GM12878 (cell line): ENCODE results near the gene HLA-DPB1. TPM values are rescaled to one million over a fixed set of nuclear protein-coding genes. Genes with fewer than 3 reads are reported as not detected.

Experiments
- ATAC-seq: fragments of 200-7000 bp; cut with Tn5 transposase; 3 replicates; pipeline ENCODE4 v1.9.1; 2020; ENCODE audit warnings: mild to moderate bottlenecking, moderate library complexity
- BruUV-seq: library from RNA; stranded (reverse); fragments of 400-500 nt; replicated peaks from 2 replicates; lab custom pipeline; 2021; lab: Mats Ljungman, UMichigan
- CTCF ChIA-PET: fragments of 300-600 bp; sonication (Branson Sonifier 250); formaldehyde crosslinking; extraction: SDS; loops from one replicate; lab custom pipeline; 2021; ENCODE audit warnings: inconsistent platforms; lab: Yijun Ruan, JAX
- POLR2A ChIA-PET: fragments of 350-600 bp; formaldehyde crosslinking; extraction: SDS; loops from one replicate; lab custom pipeline; 2021; ENCODE audit warnings: inconsistent platforms; lab: Charles Lee
- RAD21 ChIA-PET: fragments of 300-600 bp; sonication (Branson Sonifier 250); formaldehyde crosslinking; loops from one replicate; lab custom pipeline; 2023; ENCODE audit warnings: antibody characterized with exemption; ENCODE audit not compliant: unreplicated experiment; lab: Charles Lee
- SMC1A ChIA-PET: fragments of 300-600 bp; sonication (Branson Sonifier 250); formaldehyde crosslinking; loops from one replicate; lab custom pipeline; 2023; ENCODE audit not compliant: unreplicated experiment, uncharacterized antibody; lab: Charles Lee
- DNase-seq: peaks from one replicate; pipeline ENCODE4 v3.0.0-alpha.2; 2011; ENCODE audit warnings: low read depth, low spot score
- FAIRE-seq: peaks from 3 replicates; lab custom pipeline; 2011; peaks lifted over from hg19 to GRCh38; lab: Jason Lieb, UNC
- H2AFZ ChIP-seq: 2 replicates; pipeline ENCODE4 v1.6.0; 2011; ENCODE audit warnings: low read depth, low read length, control low read depth; ENCODE audit not compliant: control insufficient read depth
- H3K27ac ChIP-seq: 2 replicates; pipeline ENCODE4 v1.5.1; 2011; ENCODE audit warnings: control low read depth; ENCODE audit not compliant: control insufficient read depth, insufficient read depth
- H3K27me3 ChIP-seq, 2 experiments: replicated peaks in 1 of 2; 2 replicates each; pipeline versions ENCODE4 v1.6.0 to v1.6.1; 2011; ENCODE audit warnings: low read length in 1 of 2; ENCODE audit not compliant: control insufficient read depth in 2 of 2, insufficient read depth in 2 of 2
- H3K36me3 ChIP-seq, 2 experiments: 2 replicates each; pipeline ENCODE4 v1.5.1; 2011; ENCODE audit warnings: low read length in 1 of 2; ENCODE audit not compliant: control insufficient read depth in 2 of 2, insufficient read depth in 2 of 2
- H3K4me1 ChIP-seq: 2 replicates; pipeline ENCODE4 v1.6.1; 2011; ENCODE audit warnings: mild to moderate bottlenecking, low read length, moderate library complexity, mixed read lengths; ENCODE audit not compliant: control insufficient read depth, insufficient read depth
- H3K4me2 ChIP-seq: 2 replicates; pipeline ENCODE4 v1.6.0; 2011; ENCODE audit warnings: control low read depth; ENCODE audit not compliant: control insufficient read depth, insufficient read depth
- H3K4me3 ChIP-seq: fragments of 200-600 bp; sonication (generic); 2 replicates; pipeline ENCODE4 v1.5.1; 2016
- H3K79me2 ChIP-seq: 2 replicates; pipeline ENCODE4 v1.6.0; 2011; ENCODE audit warnings: low read length; ENCODE audit not compliant: control insufficient read depth, insufficient read depth
- H3K9ac ChIP-seq: 2 replicates; pipeline ENCODE4 v1.8.0; 2011; ENCODE audit warnings: low read length, control low read depth, mixed read lengths; ENCODE audit not compliant: control insufficient read depth, insufficient read depth
- H3K9me3 ChIP-seq: replicated peaks from 3 replicates; pipeline ENCODE4 v1.5.1; 2011; ENCODE audit warnings: mild to moderate bottlenecking, low read length; ENCODE audit not compliant: control insufficient read depth, insufficient read depth
- H4K20me1 ChIP-seq: 2 replicates; pipeline ENCODE4 v1.6.0; 2011; ENCODE audit not compliant: control insufficient read depth, insufficient read depth
- BMI1 ChIP-seq: fragments of 450-650 bp; IDR thresholded peaks from 2 replicates; pipeline ENCODE4 v1.6.1; 2016; ENCODE audit warnings: mild to moderate bottlenecking, moderate library complexity, borderline replicate concordance
- CHD2 ChIP-seq: IDR thresholded peaks from 2 replicates; pipeline ENCODE4 v1.6.1; 2011; ENCODE audit warnings: low read depth, low read length, improper control_type of control experiment, borderline replicate concordance
- ETV6 ChIP-seq, 2 experiments: fragments of 450-650 bp in 1 of 2; IDR thresholded peaks in 1 of 2; conservative IDR thresholded peaks in 1 of 2; 2 replicates each; pipeline ENCODE4 v1.6.1; 2014; ENCODE audit warnings: antibody characterized with exemption in 1 of 2, borderline replicate concordance in 1 of 2, low read depth in 1 of 2, mild to moderate bottlenecking in 1 of 2, moderate library complexity in 1 of 2
- HCFC1 ChIP-seq: fragments of 150-350 bp; IDR thresholded peaks from 2 replicates; pipeline ENCODE4 v1.6.1; 2014; ENCODE audit warnings: low read length
- IRF4 ChIP-seq: IDR thresholded peaks from 2 replicates; pipeline ENCODE4 v1.6.1; 2011; ENCODE audit warnings: low read depth, low read length
- IRF5 ChIP-seq: fragments of 450-650 bp; IDR thresholded peaks from 2 replicates; pipeline ENCODE4 v1.6.1; 2017; ENCODE audit warnings: borderline replicate concordance
- JUND ChIP-seq: IDR thresholded peaks from 2 replicates; pipeline ENCODE4 v1.6.1; 2012; ENCODE audit warnings: low read depth, mild to moderate bottlenecking, low read length, improper control_type of control experiment, moderate library complexity
- MAX ChIP-seq: IDR thresholded peaks from 2 replicates; pipeline ENCODE4 v1.6.1; 2012; ENCODE audit warnings: low read depth, low read length, improper control_type of control experiment
- NRF1 ChIP-seq: conservative IDR thresholded peaks from 2 replicates; pipeline ENCODE4 v1.6.1; 2011; ENCODE audit warnings: mild to moderate bottlenecking, low read depth, low read length, improper control_type of control experiment
- RUNX3 ChIP-seq: IDR thresholded peaks from 2 replicates; pipeline ENCODE4 v1.6.1; 2012; ENCODE audit warnings: low read length, inconsistent platforms
- SP1 ChIP-seq: IDR thresholded peaks from one replicate; pipeline ENCODE4 v1.6.1; 2011; ENCODE audit warnings: low read depth, low read length
- TCF3 ChIP-seq: IDR thresholded peaks from 2 replicates; pipeline ENCODE4 v1.6.1; 2012; ENCODE audit warnings: low read depth, mild to moderate bottlenecking, low read length, borderline replicate concordance; ENCODE audit not compliant: insufficient read depth
- ZSCAN29 ChIP-seq: fragments of 450-650 bp; IDR thresholded peaks from 2 replicates; pipeline ENCODE4 v1.6.1; 2017; ENCODE audit warnings: mild to moderate bottlenecking, moderate library complexity
- WGBS: methylation state at CpG from one replicate; pipeline ENCODE4 v1.1.6; 2016; ENCODE audit warnings: low lambda C conversion rate; ENCODE audit not compliant: insufficient replicate concordance, insufficient coverage; ENCODE audit errors: missing lambda C conversion rate; 5-methylcytosine and 5-hydroxymethylcytosine counted together
- in situ Hi-C: fragments of 300-500 bp; cut with MboI; formaldehyde crosslinking; loops from 9 replicates; pipeline ENCODE4 v1.14.3; 2018; ENCODE audit warnings: mixed read lengths
- intact Hi-C: fragments of 100-400 bp; cut with micrococcal nuclease; formaldehyde crosslinking; loops from one replicate; pipeline ENCODE4 v1.14.2; 2022; ENCODE audit not compliant: unreplicated experiment
- polyA plus RNA-seq, 11 experiments: library from polyadenylated mRNA; depleted of rRNA in 4 of 11; unstranded in 6 of 11; stranded (reverse) in 5 of 11; fragments of >200 nt; fragmentation: Nextera tagmentation in 4 of 11; fragmentation: Illumina TruSeq in 1 of 11; extraction: Ambion mirVana in 4 of 11; extraction: Trizol in 1 of 11; gene quantifications; 1 replicate in 1 of 11; 2 replicates in 10 of 11; pipeline versions ENCODE4 v1.2.1 to v1.2.3, GENCODE V29; 2011 to 2016; ENCODE audit warnings: inconsistent platforms in 2 of 11, missing spikeins in 2 of 11, low read depth in 1 of 11
- total RNA-seq, 4 experiments: library from RNA; depleted of rRNA in 3 of 4; stranded (reverse); fragments of >200 nt in 3 of 4; fragmentation: Illumina TruSeq in 1 of 4; extraction: Trizol in 1 of 4; gene quantifications; 2 replicates each; pipeline versions ENCODE4 v1.2.1 to v1.2.3, GENCODE V29; 2013 to 2021
- TF ChIP-seq, protein P1 (sequence below): fragments of 450-650 bp; IDR thresholded peaks from 2 replicates; pipeline ENCODE4 v1.6.1; 2017; ENCODE audit warnings: low read depth, mild to moderate bottlenecking, moderate library complexity

HLA-DPB1 gene
- total and polyA plus RNA-seq, 10 of the 15 experiments (the other 5 are each of a cell fraction or from before 2014, with no cell fraction given) = 101 to 675 (median 352) TPM

DNA sequence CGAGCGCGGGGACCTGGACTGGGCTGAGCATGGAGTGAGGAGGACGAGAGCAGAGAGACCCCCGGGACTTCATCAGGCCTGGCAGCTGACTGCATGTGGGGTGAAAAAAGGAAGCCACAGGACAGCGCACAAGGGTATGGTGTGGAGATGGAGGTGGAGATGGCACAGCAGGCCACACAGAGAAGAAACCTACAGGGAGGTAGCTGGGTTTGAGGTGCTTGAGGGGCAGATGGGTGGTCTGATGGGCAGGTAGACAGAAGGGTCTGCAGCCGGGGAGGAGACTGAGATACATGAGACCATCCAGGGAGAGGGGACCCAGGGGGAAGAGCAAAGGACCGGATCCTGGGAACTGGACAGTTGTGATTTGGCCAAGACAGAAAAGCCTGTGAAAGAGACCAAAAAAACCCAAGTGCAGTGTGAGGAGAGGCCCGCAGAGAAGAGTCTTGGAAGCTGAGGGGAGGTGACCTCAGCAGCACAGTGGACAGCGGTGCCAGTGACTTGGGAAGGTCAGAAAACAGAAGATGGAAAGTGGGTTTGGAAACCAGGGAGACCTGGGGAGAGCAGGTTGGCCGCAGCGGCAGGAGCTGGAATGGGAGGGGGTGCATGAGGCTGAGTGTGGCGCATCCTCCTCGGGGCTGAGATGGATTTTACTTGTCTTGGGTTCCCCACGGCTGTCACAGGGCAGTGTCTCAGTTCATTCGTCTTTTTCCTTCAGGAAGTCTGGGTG, 5.5 kb downstream of the HLA-DPB1 start:
- Histone ChIP-seq H3K4me1 (peaks cover 21% of the 10 kb centered on the region), H3K4me3 (peak overlapping the region; percentile 53; the same call in 1 of the 2 replicates), H3K9ac (peak overlapping the region; percentile 65), H3K27ac (peak overlapping the region; percentile 53), H3K79me2 (peaks cover 55% of the 10 kb centered on the region), H3K9me3 (no peaks in the 10 kb centered on the region), H3K27me3 (no peaks in the 10 kb centered on the region), H2AFZ (no peak overlapping the region), H4K20me1 (no peaks in the 10 kb centered on the region), H3K36me3 (peaks cover 15 to 24% of the 10 kb centered on the region in 2 experiments; a peak in 3 of 4 replicates), H3K4me2 (peak overlapping the region; percentile 60)
- intact Hi-C loops = loop anchor here (10.0 kb wide), 1 partner anchor 196 kb away; no protein-coding TSS in a partner anchor
- FAIRE-seq = no peak
- ChIA-PET POLR2A (interaction anchor here (0.8 to 6.7 kb wide), 8 partner anchors 8 to 71 kb away, joined by 3 to 56 read pairs (median 8); partner anchors contain the start of gene HLA-DPA1), SMC1A (interaction anchor here (0.6 to 7.7 kb wide), 17 partner anchors 9 to 81 kb away, joined by 3 to 177 read pairs (median 4); no protein-coding TSS in a partner anchor), CTCF (interaction anchor here (0.9 to 14.2 kb wide), 12 partner anchors 8 to 148 kb away, joined by 3 to 281 read pairs (median 4); partner anchors contain the start of gene HLA-DPA1), RAD21 (interaction anchor here (0.9 to 6.8 kb wide), 5 partner anchors 8 to 213 kb away, joined by 3 to 108 read pairs (median 5); partner anchors contain the start of gene HLA-DPA1)
- in situ Hi-C loops = loop anchor here (5.0 kb wide), 1 partner anchor 64 kb away; no protein-coding TSS in a partner anchor
- no TSS peak for BruUV-seq
- 72% methylated on average over 16 of the region's 16 CpGs for WGBS
- DNase-seq = no peak
- ATAC-seq = no peak
- TF ChIP-seq CHD2 (no peak), IRF4 (no peak), JUND (no peak), HCFC1 (no peak), RUNX3 (no peak), TCF3 (no peak), BMI1 (no peak), MAX (no peak), SP1 (no peak), NRF1 (no peak), ETV6 (conservative IDR thresholded peaks at IDR 0.05 in 1 of 2, IDR thresholded peaks at IDR 0.05 in 1 of 2; ENCODE audit: borderline replicate concordance in 1 of 2, low read depth in 1 of 2) (no peak), ZSCAN29 (no peak), IRF5 (no peak)
- TF ChIP-seq, protein P1, sequence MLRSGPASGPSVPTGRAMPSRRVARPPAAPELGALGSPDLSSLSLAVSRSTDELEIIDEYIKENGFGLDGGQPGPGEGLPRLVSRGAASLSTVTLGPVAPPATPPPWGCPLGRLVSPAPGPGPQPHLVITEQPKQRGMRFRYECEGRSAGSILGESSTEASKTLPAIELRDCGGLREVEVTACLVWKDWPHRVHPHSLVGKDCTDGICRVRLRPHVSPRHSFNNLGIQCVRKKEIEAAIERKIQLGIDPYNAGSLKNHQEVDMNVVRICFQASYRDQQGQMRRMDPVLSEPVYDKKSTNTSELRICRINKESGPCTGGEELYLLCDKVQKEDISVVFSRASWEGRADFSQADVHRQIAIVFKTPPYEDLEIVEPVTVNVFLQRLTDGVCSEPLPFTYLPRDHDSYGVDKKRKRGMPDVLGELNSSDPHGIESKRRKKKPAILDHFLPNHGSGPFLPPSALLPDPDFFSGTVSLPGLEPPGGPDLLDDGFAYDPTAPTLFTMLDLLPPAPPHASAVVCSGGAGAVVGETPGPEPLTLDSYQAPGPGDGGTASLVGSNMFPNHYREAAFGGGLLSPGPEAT = no peak
